Mesenchymal stem cell (in vitro differentiated cells and primary cell): ENCODE results near the gene HDAC4.

Experiments
- DNase-seq: peaks from one replicate; pipeline ENCODE4 v3.0.0-alpha.2; 2013
- H2AFZ ChIP-seq: one replicate; pipeline ENCODE4 v1.6.1; 2013; ENCODE audit warnings: low read depth, mild to moderate bottlenecking, control low read depth, inconsistent platforms, low read length, moderate library complexity
- H2AK5ac ChIP-seq: 2 replicates; pipeline ENCODE4 v1.6.1; 2013; ENCODE audit warnings: low read length, moderate library complexity, mild to moderate bottlenecking, inconsistent platforms; ENCODE audit not compliant: severe bottlenecking
- H2BK120ac ChIP-seq: one replicate; pipeline ENCODE4 v1.6.1; 2013; ENCODE audit warnings: low read depth, mild to moderate bottlenecking, inconsistent platforms, low read length, moderate library complexity
- H2BK12ac ChIP-seq, 2 experiments: one replicate each; pipeline ENCODE4 v1.6.1; 2013; ENCODE audit warnings: inconsistent platforms in 2 of 2, low read length in 2 of 2, mild to moderate bottlenecking in 2 of 2, moderate library complexity in 2 of 2, control low read depth in 1 of 2
- H2BK15ac ChIP-seq: one replicate; pipeline ENCODE4 v1.6.1; 2013; ENCODE audit warnings: mild to moderate bottlenecking, low read depth, inconsistent platforms; ENCODE audit not compliant: poor library complexity, severe bottlenecking
- H2BK5ac ChIP-seq: 2 replicates; pipeline ENCODE4 v1.6.1; 2013; ENCODE audit warnings: low read depth, mild to moderate bottlenecking, low read length, control low read depth, inconsistent platforms; ENCODE audit not compliant: poor library complexity, severe bottlenecking
- H3K14ac ChIP-seq, 2 experiments: one replicate each; pipeline ENCODE4 v1.6.1; 2013; ENCODE audit warnings: inconsistent platforms in 2 of 2, low read length in 2 of 2, control low read depth in 1 of 2, mild to moderate bottlenecking in 1 of 2, moderate library complexity in 1 of 2
- H3K18ac ChIP-seq, 2 experiments: one replicate each; pipeline ENCODE4 v1.6.1; 2013; ENCODE audit warnings: inconsistent platforms in 2 of 2, low read length in 2 of 2, control low read depth in 1 of 2, low read depth in 1 of 2, mild to moderate bottlenecking in 1 of 2
- H3K23ac ChIP-seq, 2 experiments: one replicate each; pipeline ENCODE4 v1.6.1; 2013; ENCODE audit warnings: inconsistent platforms in 2 of 2, low read length in 2 of 2, mild to moderate bottlenecking in 2 of 2, moderate library complexity in 2 of 2, control low read depth in 1 of 2
- H3K27ac ChIP-seq: 2 replicates; pipeline ENCODE4 v1.5.1; 2013; ENCODE audit warnings: mild to moderate bottlenecking, moderate library complexity, low read length, control low read depth, inconsistent platforms; ENCODE audit not compliant: poor library complexity, severe bottlenecking
- H3K27me3 ChIP-seq, 2 experiments: 2 replicates each; pipeline versions ENCODE4 v1.6.1 to v1.7.0; 2013; ENCODE audit warnings: low read length in 2 of 2, mild to moderate bottlenecking in 2 of 2, moderate library complexity in 2 of 2, control low read depth in 1 of 2, inconsistent platforms in 1 of 2; ENCODE audit not compliant: control insufficient read depth in 1 of 2, insufficient read depth in 1 of 2
- H3K36me3 ChIP-seq, 2 experiments: 2 replicates each; pipeline versions ENCODE4 v1.6.1 to v1.7.0; 2013; ENCODE audit warnings: low read length in 2 of 2, control low read depth in 1 of 2, inconsistent platforms in 1 of 2, low read depth in 1 of 2, mild to moderate bottlenecking in 1 of 2; ENCODE audit not compliant: insufficient read depth in 2 of 2, control insufficient read depth in 1 of 2
- H3K4ac ChIP-seq, 2 experiments: one replicate each; pipeline ENCODE4 v1.6.1; 2013; ENCODE audit warnings: inconsistent platforms in 2 of 2, low read length in 2 of 2, mild to moderate bottlenecking in 2 of 2, moderate library complexity in 2 of 2, control low read depth in 1 of 2, low read depth in 1 of 2
- H3K4me1 ChIP-seq: 2 replicates; pipeline ENCODE4 v1.6.1; 2013; ENCODE audit warnings: low read depth, low read length, control low read depth; ENCODE audit not compliant: control insufficient read depth, insufficient read depth
- H3K4me2 ChIP-seq: 2 replicates; pipeline ENCODE4 v1.6.1; 2013; ENCODE audit warnings: low read length, mild to moderate bottlenecking, inconsistent platforms; ENCODE audit not compliant: poor library complexity, severe bottlenecking
- H3K4me3 ChIP-seq, 2 experiments: 2 replicates each; pipeline versions ENCODE4 v1.5.1 to v1.7.0; 2013; ENCODE audit warnings: low read length in 2 of 2, mild to moderate bottlenecking in 2 of 2, control low read depth in 1 of 2, low read depth in 1 of 2; ENCODE audit not compliant: insufficient read depth in 1 of 2
- H3K79me1 ChIP-seq: replicated peaks from 2 replicates; pipeline ENCODE4 v1.6.1; 2013; ENCODE audit warnings: mild to moderate bottlenecking, control low read depth, low read length, inconsistent platforms; ENCODE audit not compliant: poor library complexity, severe bottlenecking
- H3K9ac ChIP-seq: 2 replicates; pipeline ENCODE4 v1.7.0; 2013; ENCODE audit warnings: mild to moderate bottlenecking, low read length, moderate library complexity
- H3K9me3 ChIP-seq: 2 replicates; pipeline ENCODE4 v1.7.0; 2013; ENCODE audit warnings: mild to moderate bottlenecking, low read length; ENCODE audit not compliant: control insufficient read depth
- H4K8ac ChIP-seq: one replicate; pipeline ENCODE4 v1.6.1; 2013; ENCODE audit warnings: inconsistent platforms, mild to moderate bottlenecking, low read length, moderate library complexity
- H4K91ac ChIP-seq: one replicate; pipeline ENCODE4 v1.6.1; 2013; ENCODE audit warnings: mild to moderate bottlenecking, low read length, inconsistent platforms
- WGBS: methylation state at CpG from one replicate; pipeline ENCODE4 v1.1.7; 2013; ENCODE audit warnings: mixed read lengths; 5-methylcytosine and 5-hydroxymethylcytosine counted together

HDAC4 gene

DNA sequence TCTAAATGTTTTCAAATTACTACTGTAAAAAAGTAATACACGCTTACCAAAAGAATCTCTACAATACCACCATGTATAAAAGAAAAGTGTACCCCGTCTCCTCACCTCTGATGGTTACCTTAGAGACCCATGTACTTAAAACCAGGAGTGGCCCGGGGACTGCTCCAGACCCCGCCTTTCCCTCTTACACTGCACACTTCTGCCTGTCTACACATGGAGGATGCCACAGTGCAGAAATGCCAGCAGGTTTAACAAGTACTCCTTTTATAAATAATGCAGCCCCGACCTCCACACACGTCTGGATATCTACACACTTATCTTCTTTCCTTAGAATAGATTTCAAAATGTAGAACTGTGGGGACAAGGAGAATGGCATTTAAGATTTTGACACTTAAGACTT lies 5.3 kb downstream of the HDAC4 start:
- H3K9me3 ChIP-seq = no peaks in the 10 kb centered on the region
- no peak overlapping the region for H2AFZ ChIP-seq
- no peak overlapping the region for H3K9ac ChIP-seq
- H3K14ac ChIP-seq = no peak overlapping the region
- no peak overlapping the region for H2BK5ac ChIP-seq
- 96% methylated on average over 4 of the region's 6 CpGs for WGBS
- H2BK15ac ChIP-seq = no peak overlapping the region
- H3K27me3 ChIP-seq = no peaks in the 10 kb centered on the region
- no peak overlapping the region for H3K18ac ChIP-seq
- no peak overlapping the region for H3K4me2 ChIP-seq
- peaks cover 0 to 17% of the 10 kb centered on the region in 2 experiments for H3K36me3 ChIP-seq
- no peak for DNase-seq
- H2BK120ac ChIP-seq = no peak overlapping the region
- H3K23ac ChIP-seq = no peak overlapping the region
- no peak overlapping the region for H2AK5ac ChIP-seq
- H2BK12ac ChIP-seq = no peak overlapping the region
- H3K27ac ChIP-seq = no peak overlapping the region
- no peak overlapping the region for H4K91ac ChIP-seq
- no peak overlapping the region for H3K4ac ChIP-seq
- no peak overlapping the region for H3K4me3 ChIP-seq
- H3K4me1 ChIP-seq = peaks cover 37% of the 10 kb centered on the region
- no peak overlapping the region for H4K8ac ChIP-seq
- peaks cover 49% of the 10 kb centered on the region for H3K79me1 ChIP-seq

GRCh38 chr2:239394978-239395377 lies 5.8 kb downstream of the HDAC4 start:
- no peaks in the 10 kb centered on the region for H3K27me3 ChIP-seq
- no peak overlapping the region for H2AFZ ChIP-seq
- H3K9me3 ChIP-seq = no peaks in the 10 kb centered on the region
- H3K9ac ChIP-seq = no peak overlapping the region
- no peak overlapping the region for H3K4me2 ChIP-seq
- H4K8ac ChIP-seq = no peak overlapping the region
- peaks cover 0 to 17% of the 10 kb centered on the region in 2 experiments for H3K36me3 ChIP-seq
- H3K18ac ChIP-seq = no peak overlapping the region
- H2AK5ac ChIP-seq = no peak overlapping the region
- H3K79me1 ChIP-seq = peaks cover 50% of the 10 kb centered on the region
- no peak overlapping the region for H2BK120ac ChIP-seq
- H3K27ac ChIP-seq = no peak overlapping the region
- H2BK12ac ChIP-seq = no peak overlapping the region
- no peak for DNase-seq
- H3K4ac ChIP-seq = no peak overlapping the region
- no peak overlapping the region for H3K4me3 ChIP-seq
- H3K4me1 ChIP-seq = peaks cover 38% of the 10 kb centered on the region
- H3K23ac ChIP-seq = no peak overlapping the region
- WGBS = 100% methylated on average over 1 of the region's 1 CpG
- H4K91ac ChIP-seq = no peak overlapping the region
- H2BK15ac ChIP-seq = no peak overlapping the region
- no peak overlapping the region for H3K14ac ChIP-seq
- H2BK5ac ChIP-seq = no peak overlapping the region

GRCh38 chr2:239394346-239394945 lies 6.4 kb downstream of the HDAC4 start:
- no peak overlapping the region for H4K8ac ChIP-seq
- H2AK5ac ChIP-seq = no peak overlapping the region
- peak; percentile 8 for DNase-seq
- no peak overlapping the region for H2BK5ac ChIP-seq
- H3K4me3 ChIP-seq = no peak overlapping the region
- H2BK12ac ChIP-seq = no peak overlapping the region
- H2AFZ ChIP-seq = no peak overlapping the region
- H3K14ac ChIP-seq = no peak overlapping the region
- H3K4ac ChIP-seq = no peak overlapping the region
- 89% methylated on average over 10 of the region's 11 CpGs for WGBS
- no peak overlapping the region for H2BK15ac ChIP-seq
- H3K9ac ChIP-seq = no peak overlapping the region
- H3K79me1 ChIP-seq = peaks cover 54% of the 10 kb centered on the region
- no peaks in the 10 kb centered on the region for H3K9me3 ChIP-seq
- no peak overlapping the region for H3K27ac ChIP-seq
- no peak overlapping the region for H4K91ac ChIP-seq
- H2BK120ac ChIP-seq = no peak overlapping the region
- no peaks in the 10 kb centered on the region for H3K27me3 ChIP-seq
- H3K4me1 ChIP-seq = peaks cover 37% of the 10 kb centered on the region
- no peak overlapping the region for H3K4me2 ChIP-seq
- peaks cover 0 to 21% of the 10 kb centered on the region in 2 experiments for H3K36me3 ChIP-seq
- no peak overlapping the region for H3K18ac ChIP-seq
- no peak overlapping the region for H3K23ac ChIP-seq

DNA sequence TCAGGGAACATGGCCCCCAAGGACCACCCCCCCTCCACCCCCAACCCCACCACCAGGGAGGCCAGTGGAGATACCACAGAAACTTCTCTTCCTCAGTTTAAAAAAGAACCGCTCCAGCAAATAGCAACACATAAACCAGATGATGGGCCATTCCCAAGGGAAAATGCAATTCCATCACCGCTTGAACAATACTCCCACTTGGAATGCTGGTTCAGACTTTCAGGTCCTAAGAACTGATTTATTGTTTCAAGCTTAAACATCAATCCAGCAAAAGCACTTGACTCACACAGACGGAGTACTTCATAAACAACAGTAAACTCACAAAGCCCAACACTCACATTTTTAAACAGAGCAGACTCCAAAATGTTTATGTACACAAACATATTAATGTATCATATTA lies 6.9 kb downstream of the HDAC4 start:
- Histone ChIP-seq H2AK5ac (no peak overlapping the region), H3K79me1 (peaks cover 56% of the 10 kb centered on the region), H3K27ac (no peak overlapping the region), H3K4me2 (no peak overlapping the region), H3K4ac (no peak overlapping the region), H3K23ac (no peak overlapping the region), H2BK15ac (no peak overlapping the region), H2BK12ac (no peak overlapping the region), H4K91ac (no peak overlapping the region), H3K4me1 (peaks cover 36% of the 10 kb centered on the region), H3K18ac (no peak overlapping the region), H3K27me3 (no peaks in the 10 kb centered on the region), H3K4me3 (no peak overlapping the region), H4K8ac (no peak overlapping the region), H3K14ac (no peak overlapping the region), H2BK5ac (no peak overlapping the region), H3K36me3 (peaks cover 0 to 25% of the 10 kb centered on the region in 2 experiments), H2BK120ac (no peak overlapping the region), H3K9me3 (no peaks in the 10 kb centered on the region), H2AFZ (no peak overlapping the region), H3K9ac (no peak overlapping the region)
- 12% methylated on average over 3 of the region's 3 CpGs for WGBS
- DNase-seq = peak; percentile 47
